ENCODE data around the gene PARD3B. TPM values are rescaled to one million over a fixed set of nuclear protein-coding genes. Genes with fewer than 3 reads are reported as not detected.

The PARD3B gene
- total and polyA plus RNA-seq, 10 of the 15 experiments (the other 5 are each of a cell fraction or from before 2014, with no cell fraction given), result 0.01 to 0.54 (median 0.07) TPM; not detected in 7

DNA sequence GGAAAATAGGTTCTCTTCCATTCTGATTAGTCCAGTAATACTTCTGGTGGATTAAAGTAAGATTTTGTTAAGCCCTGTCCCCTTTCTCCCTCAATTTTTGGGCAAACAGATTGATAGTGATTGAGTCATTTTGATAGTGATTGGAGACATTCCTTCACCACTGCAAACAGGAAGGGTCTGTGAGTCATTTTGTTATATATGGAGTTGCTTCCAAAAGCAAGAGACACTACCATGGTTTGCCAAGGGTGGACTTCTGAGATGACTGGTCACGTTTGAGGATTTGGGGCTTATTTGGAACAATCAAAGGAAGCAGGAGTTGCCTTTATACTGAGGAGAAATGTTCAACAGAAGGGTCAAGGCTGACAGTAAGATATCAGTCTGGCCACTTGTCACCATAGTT, 249.9 kb downstream of the PARD3B start (continued):
- TF ChIP-seq, protein P1, sequence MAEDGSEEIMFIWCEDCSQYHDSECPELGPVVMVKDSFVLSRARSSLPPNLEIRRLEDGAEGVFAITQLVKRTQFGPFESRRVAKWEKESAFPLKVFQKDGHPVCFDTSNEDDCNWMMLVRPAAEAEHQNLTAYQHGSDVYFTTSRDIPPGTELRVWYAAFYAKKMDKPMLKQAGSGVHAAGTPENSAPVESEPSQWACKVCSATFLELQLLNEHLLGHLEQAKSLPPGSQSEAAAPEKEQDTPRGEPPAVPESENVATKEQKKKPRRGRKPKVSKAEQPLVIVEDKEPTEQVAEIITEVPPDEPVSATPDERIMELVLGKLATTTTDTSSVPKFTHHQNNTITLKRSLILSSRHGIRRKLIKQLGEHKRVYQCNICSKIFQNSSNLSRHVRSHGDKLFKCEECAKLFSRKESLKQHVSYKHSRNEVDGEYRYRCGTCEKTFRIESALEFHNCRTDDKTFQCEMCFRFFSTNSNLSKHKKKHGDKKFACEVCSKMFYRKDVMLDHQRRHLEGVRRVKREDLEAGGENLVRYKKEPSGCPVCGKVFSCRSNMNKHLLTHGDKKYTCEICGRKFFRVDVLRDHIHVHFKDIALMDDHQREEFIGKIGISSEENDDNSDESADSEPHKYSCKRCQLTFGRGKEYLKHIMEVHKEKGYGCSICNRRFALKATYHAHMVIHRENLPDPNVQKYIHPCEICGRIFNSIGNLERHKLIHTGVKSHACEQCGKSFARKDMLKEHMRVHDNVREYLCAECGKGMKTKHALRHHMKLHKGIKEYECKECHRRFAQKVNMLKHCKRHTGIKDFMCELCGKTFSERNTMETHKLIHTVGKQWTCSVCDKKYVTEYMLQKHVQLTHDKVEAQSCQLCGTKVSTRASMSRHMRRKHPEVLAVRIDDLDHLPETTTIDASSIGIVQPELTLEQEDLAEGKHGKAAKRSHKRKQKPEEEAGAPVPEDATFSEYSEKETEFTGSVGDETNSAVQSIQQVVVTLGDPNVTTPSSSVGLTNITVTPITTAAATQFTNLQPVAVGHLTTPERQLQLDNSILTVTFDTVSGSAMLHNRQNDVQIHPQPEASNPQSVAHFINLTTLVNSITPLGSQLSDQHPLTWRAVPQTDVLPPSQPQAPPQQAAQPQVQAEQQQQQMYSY (CRISPR knock-in tag; IDR thresholded peaks at IDR 0.05), result no peak
- TF ChIP-seq, protein P2, sequence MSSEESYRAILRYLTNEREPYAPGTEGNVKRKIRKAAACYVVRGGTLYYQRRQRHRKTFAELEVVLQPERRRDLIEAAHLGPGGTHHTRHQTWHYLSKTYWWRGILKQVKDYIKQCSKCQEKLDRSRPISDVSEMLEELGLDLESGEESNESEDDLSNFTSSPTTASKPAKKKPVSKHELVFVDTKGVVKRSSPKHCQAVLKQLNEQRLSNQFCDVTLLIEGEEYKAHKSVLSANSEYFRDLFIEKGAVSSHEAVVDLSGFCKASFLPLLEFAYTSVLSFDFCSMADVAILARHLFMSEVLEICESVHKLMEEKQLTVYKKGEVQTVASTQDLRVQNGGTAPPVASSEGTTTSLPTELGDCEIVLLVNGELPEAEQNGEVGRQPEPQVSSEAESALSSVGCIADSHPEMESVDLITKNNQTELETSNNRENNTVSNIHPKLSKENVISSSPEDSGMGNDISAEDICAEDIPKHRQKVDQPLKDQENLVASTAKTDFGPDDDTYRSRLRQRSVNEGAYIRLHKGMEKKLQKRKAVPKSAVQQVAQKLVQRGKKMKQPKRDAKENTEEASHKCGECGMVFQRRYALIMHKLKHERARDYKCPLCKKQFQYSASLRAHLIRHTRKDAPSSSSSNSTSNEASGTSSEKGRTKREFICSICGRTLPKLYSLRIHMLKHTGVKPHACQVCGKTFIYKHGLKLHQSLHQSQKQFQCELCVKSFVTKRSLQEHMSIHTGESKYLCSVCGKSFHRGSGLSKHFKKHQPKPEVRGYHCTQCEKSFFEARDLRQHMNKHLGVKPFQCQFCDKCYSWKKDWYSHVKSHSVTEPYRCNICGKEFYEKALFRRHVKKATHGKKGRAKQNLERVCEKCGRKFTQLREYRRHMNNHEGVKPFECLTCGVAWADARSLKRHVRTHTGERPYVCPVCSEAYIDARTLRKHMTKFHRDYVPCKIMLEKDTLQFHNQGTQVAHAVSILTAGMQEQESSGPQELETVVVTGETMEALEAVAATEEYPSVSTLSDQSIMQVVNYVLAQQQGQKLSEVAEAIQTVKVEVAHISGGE (CRISPR knock-in tag; IDR thresholded peaks at IDR 0.05), result no peak
- no peak for TF ChIP-seq NFYA (IDR thresholded peaks at IDR 0.05; ENCODE audit: borderline replicate concordance, low read depth, low read length)
- no peak for TF ChIP-seq RBBP5 (conservative IDR thresholded peaks at IDR 0.05)
- no peak for TF ChIP-seq CREB1 (IDR thresholded peaks at IDR 0.05; ENCODE audit: low read depth)
- no peak for TF ChIP-seq E2F8 (IDR thresholded peaks at IDR 0.05; ENCODE audit: low read depth, partially characterized antibody)
- TF ChIP-seq NR2C1 (IDR thresholded peaks at IDR 0.05), result no peak
- TF ChIP-seq KDM1A (IDR thresholded peaks at IDR 0.05; ENCODE audit: borderline replicate concordance), result no peak
- TF ChIP-seq CHD1 (IDR thresholded peaks at IDR 0.05; ENCODE audit: low read depth, low read length), result no peak
- no peak for TF ChIP-seq EZH2 (IDR thresholded peaks at IDR 0.05; ENCODE audit: borderline replicate concordance, control insufficient read depth, low read depth, low read length)
- TF ChIP-seq PAX5 (IDR thresholded peaks at IDR 0.05; ENCODE audit: borderline replicate concordance, low read depth, low read length), result no peak
- TF ChIP-seq, protein P3, sequence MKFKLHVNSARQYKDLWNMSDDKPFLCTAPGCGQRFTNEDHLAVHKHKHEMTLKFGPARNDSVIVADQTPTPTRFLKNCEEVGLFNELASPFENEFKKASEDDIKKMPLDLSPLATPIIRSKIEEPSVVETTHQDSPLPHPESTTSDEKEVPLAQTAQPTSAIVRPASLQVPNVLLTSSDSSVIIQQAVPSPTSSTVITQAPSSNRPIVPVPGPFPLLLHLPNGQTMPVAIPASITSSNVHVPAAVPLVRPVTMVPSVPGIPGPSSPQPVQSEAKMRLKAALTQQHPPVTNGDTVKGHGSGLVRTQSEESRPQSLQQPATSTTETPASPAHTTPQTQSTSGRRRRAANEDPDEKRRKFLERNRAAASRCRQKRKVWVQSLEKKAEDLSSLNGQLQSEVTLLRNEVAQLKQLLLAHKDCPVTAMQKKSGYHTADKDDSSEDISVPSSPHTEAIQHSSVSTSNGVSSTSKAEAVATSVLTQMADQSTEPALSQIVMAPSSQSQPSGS (IDR thresholded peaks at IDR 0.05; ENCODE audit: low read length), result no peak
